Esophagus squamous epithelium (tissue), 4 donors: ENCODE data around the gene MPP3.

Experiments used
- CTCF ChIP-seq, 6 experiments: fragments of 450-650 bp in 4 of 6; fragments of 200-600 bp in 2 of 6; sonication (generic) in 2 of 6; IDR thresholded peaks; one replicate each; pipeline ENCODE4 v1.5.1; 2016 to 2019; ENCODE audit warnings: antibody characterized with exemption in 6 of 6, mild to moderate bottlenecking in 4 of 6, moderate library complexity in 4 of 6
- POLR2A ChIP-seq, 4 donors: fragments of 450-650 bp; IDR thresholded peaks; one replicate each; pipeline ENCODE4 v1.6.1; 2017; ENCODE audit warnings: antibody characterized with exemption in 4 of 4, mild to moderate bottlenecking in 4 of 4, moderate library complexity in 3 of 4

- TF ChIP-seq POLR2A (IDR thresholded peaks at IDR 0.05) (no peak), CTCF (IDR thresholded peaks at IDR 0.05) (no peak)
These were observed 32.2 kb downstream of the MPP3 start for GRCh38 chr17:43800736-43801135.
